ENCODE data around the gene FNDC3B.

- TF ChIP-seq CTCF (IDR thresholded peaks at IDR 0.05): no peak
- no peak for TF ChIP-seq EZH2 (IDR thresholded peaks at IDR 0.05)
Observed at GRCh38 chr3:172079326-172079976, 40.1 kb downstream of the FNDC3B start.

Measured in neural progenitor cell (in vitro differentiated cells).